SK-N-SH treated with all-trans-retinoic acid at 6 μM for 48 hours (cell line): ENCODE results near the gene SUPT3H.

Experiments used
- ATAC-seq: fragments of 200-7000 bp; cut with Tn5 transposase; 3 replicates; pipeline ENCODE4 v1.9.1; 2020; ENCODE audit warnings: mild to moderate bottlenecking, moderate library complexity
- ARNTL ChIP-seq: fragments of 450-650 bp; formaldehyde crosslinking; IDR thresholded peaks from 2 replicates; pipeline ENCODE4 v1.5.0; 2020; ENCODE audit warnings: low read depth, mild to moderate bottlenecking, moderate library complexity, borderline replicate concordance
- BACH2 ChIP-seq: fragments of 250-450 bp; sonication (Bioruptor Pico); IDR thresholded peaks from 2 replicates; pipeline ENCODE4 v1.9.0; 2021; ENCODE audit warnings: mild to moderate bottlenecking, borderline replicate concordance
- CSDC2 ChIP-seq: fragments of 250-450 bp; sonication (Bioruptor Pico); IDR thresholded peaks from 2 replicates; pipeline ENCODE4 v1.5.0; 2020; ENCODE audit warnings: mild to moderate bottlenecking, moderate library complexity
- ESRRG ChIP-seq: fragments of 250-450 bp; sonication (Bioruptor Pico); IDR thresholded peaks from 2 replicates; pipeline ENCODE4 v1.6.1; 2021; ENCODE audit warnings: mild to moderate bottlenecking
- GLIS3 ChIP-seq: fragments of 250-450 bp; sonication (Bioruptor Pico); IDR thresholded peaks from 2 replicates; pipeline ENCODE4 v1.5.0; 2020; ENCODE audit warnings: mild to moderate bottlenecking, moderate library complexity
- ISL1 ChIP-seq: fragments of 250-450 bp; sonication (Bioruptor Pico); IDR thresholded peaks from 2 replicates; pipeline ENCODE4 v2.1.2; 2022; ENCODE audit warnings: mild to moderate bottlenecking, moderate library complexity
- OSR1 ChIP-seq: fragments of 250-450 bp; sonication (Bioruptor Pico); IDR thresholded peaks from 2 replicates; pipeline ENCODE4 v1.8.0; 2022; ENCODE audit warnings: moderate library complexity, mild to moderate bottlenecking, inconsistent platforms
- PPARA ChIP-seq: fragments of 250-450 bp; sonication (Bioruptor Pico); IDR thresholded peaks from 2 replicates; pipeline ENCODE4 v1.5.0; 2020; ENCODE audit warnings: mild to moderate bottlenecking, borderline replicate concordance
- RARB ChIP-seq: fragments of 250-450 bp; sonication (Bioruptor Pico); IDR thresholded peaks from 2 replicates; pipeline ENCODE4 v1.8.0; 2021; ENCODE audit warnings: mild to moderate bottlenecking, moderate library complexity
- SNAI2 ChIP-seq: fragments of 250-450 bp; sonication (Bioruptor Pico); IDR thresholded peaks from 2 replicates; pipeline ENCODE4 v1.5.0; 2020; ENCODE audit warnings: mild to moderate bottlenecking, moderate library complexity
- TCF4 ChIP-seq: fragments of 250-450 bp; sonication (Bioruptor Pico); IDR thresholded peaks from 2 replicates; pipeline ENCODE4 v1.8.0; 2021; ENCODE audit warnings: mild to moderate bottlenecking, moderate library complexity, borderline replicate concordance
- TOX ChIP-seq: fragments of 250-450 bp; sonication (Bioruptor Pico); IDR thresholded peaks from 2 replicates; pipeline ENCODE4 v1.8.0; 2021; ENCODE audit warnings: mild to moderate bottlenecking, moderate library complexity, borderline replicate concordance
- TSHZ2 ChIP-seq: fragments of 250-450 bp; sonication (Bioruptor Pico); IDR thresholded peaks from 2 replicates; pipeline ENCODE4 v1.5.0; 2020; ENCODE audit warnings: mild to moderate bottlenecking, moderate library complexity
- ZC3H10 ChIP-seq: fragments of 250-450 bp; sonication (Bioruptor Pico); IDR thresholded peaks from 2 replicates; pipeline ENCODE4 v1.5.1; 2021; ENCODE audit warnings: mild to moderate bottlenecking, moderate library complexity
- ZFP3 ChIP-seq: fragments of 250-450 bp; sonication (Bioruptor Pico); IDR thresholded peaks from 2 replicates; pipeline ENCODE4 v1.5.0; 2020; ENCODE audit warnings: mild to moderate bottlenecking, moderate library complexity
- ZNF565 ChIP-seq: fragments of 450-650 bp; formaldehyde crosslinking; conservative IDR thresholded peaks from 2 replicates; pipeline ENCODE4 v1.5.0; 2020; ENCODE audit warnings: low read depth, mild to moderate bottlenecking, moderate library complexity
- ZNF70 ChIP-seq: fragments of 450-650 bp; formaldehyde crosslinking; IDR thresholded peaks from 2 replicates; pipeline ENCODE4 v1.5.0; 2020; ENCODE audit warnings: mild to moderate bottlenecking, moderate library complexity
- ZNF8 ChIP-seq: fragments of 450-650 bp; formaldehyde crosslinking; IDR thresholded peaks from 2 replicates; pipeline ENCODE4 v1.5.0; 2020; ENCODE audit warnings: mild to moderate bottlenecking, moderate library complexity
- TF ChIP-seq, protein P1 (sequence below): fragments of 250-450 bp; sonication (Bioruptor Pico); IDR thresholded peaks from 2 replicates; pipeline ENCODE4 v1.5.1; 2021; ENCODE audit warnings: mild to moderate bottlenecking, moderate library complexity
- TF ChIP-seq, protein P2 (sequence below): fragments of 250-450 bp; sonication (Bioruptor Pico); IDR thresholded peaks from 2 replicates; pipeline ENCODE4 v1.8.0; 2020; ENCODE audit warnings: mild to moderate bottlenecking, moderate library complexity, borderline replicate concordance
- TF ChIP-seq, protein P3 (sequence below): fragments of 250-450 bp; sonication (Bioruptor Pico); IDR thresholded peaks from 2 replicates; pipeline ENCODE4 v1.5.1; 2020; ENCODE audit warnings: low read depth, mild to moderate bottlenecking, moderate library complexity
- TF ChIP-seq, protein P4 (sequence below): fragments of 250-450 bp; sonication (Bioruptor Pico); IDR thresholded peaks from 2 replicates; pipeline ENCODE4 v1.8.0; 2021; ENCODE audit warnings: low read depth, mild to moderate bottlenecking, moderate library complexity, borderline replicate concordance

Gene SUPT3H

DNA sequence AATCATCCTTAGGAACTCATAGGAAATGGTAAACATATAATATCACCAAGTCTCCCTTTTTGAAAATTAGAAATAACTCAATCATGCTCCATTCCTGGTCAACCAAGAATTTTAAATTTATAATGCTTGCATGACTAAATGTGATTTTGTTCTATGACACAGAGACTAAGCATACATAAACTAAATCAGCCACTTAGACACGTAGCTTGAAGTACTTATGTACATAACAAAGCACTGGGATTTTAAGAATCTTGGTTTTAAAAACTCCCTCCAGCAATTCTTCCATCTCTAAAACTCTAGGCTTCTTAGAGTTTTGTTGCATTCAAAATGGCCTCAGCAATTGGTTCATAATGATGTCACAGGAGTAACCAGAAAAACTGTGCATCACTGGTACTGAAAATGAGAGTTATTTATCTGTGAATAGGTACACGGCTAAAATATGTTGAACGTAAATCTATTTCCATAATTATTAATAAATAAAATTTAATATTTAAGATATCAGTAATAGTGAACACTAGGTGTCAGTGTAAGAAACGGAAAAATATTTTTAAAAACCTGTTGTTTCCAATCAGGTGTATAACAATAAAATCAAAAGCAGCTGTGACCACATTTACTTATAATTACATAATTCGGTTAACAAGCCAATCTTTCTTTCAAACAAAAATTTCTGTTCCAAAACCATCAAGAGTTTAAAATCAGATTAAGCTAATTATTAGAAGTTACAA, 291.2 kb downstream of the SUPT3H start (continued):
- TF ChIP-seq ZNF8 (CRISPR knock-in tag): no peak
- TF ChIP-seq CSDC2: no peak
- TF ChIP-seq, protein P1, sequence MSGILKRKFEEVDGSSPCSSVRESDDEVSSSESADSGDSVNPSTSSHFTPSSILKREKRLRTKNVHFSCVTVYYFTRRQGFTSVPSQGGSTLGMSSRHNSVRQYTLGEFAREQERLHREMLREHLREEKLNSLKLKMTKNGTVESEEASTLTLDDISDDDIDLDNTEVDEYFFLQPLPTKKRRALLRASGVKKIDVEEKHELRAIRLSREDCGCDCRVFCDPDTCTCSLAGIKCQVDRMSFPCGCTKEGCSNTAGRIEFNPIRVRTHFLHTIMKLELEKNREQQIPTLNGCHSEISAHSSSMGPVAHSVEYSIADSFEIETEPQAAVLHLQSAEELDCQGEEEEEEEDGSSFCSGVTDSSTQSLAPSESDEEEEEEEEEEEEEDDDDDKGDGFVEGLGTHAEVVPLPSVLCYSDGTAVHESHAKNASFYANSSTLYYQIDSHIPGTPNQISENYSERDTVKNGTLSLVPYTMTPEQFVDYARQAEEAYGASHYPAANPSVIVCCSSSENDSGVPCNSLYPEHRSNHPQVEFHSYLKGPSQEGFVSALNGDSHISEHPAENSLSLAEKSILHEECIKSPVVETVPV: no peak
- no peak for TF ChIP-seq ESRRG (CRISPR knock-in tag)
- TF ChIP-seq ARNTL (CRISPR knock-in tag): no peak
- TF ChIP-seq PPARA (CRISPR knock-in tag): no peak

DNA sequence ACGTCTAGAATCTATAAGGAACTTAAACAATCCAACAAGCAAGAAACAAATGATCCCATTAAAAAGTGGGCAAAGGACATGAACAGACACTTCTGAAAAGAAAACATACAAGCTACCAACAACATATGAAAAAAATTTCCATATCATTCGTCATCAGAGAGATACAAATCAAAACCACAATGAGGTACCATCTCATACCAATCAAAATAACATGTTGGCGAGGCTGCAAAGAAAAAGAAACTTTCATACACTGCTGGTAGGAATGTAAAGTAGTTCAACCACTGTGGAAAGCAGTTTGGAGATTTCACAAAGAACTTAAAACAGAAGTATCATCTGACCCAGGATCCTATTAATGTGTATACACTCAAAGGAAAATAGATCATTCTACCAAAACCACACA, 293.5 kb downstream of the SUPT3H start:
- no peak; the same call in 2 of the 3 replicates for ATAC-seq

GRCh38 chr6:45082091-45082490, 295.6 kb downstream of the SUPT3H start:
- TF ChIP-seq, protein P2, sequence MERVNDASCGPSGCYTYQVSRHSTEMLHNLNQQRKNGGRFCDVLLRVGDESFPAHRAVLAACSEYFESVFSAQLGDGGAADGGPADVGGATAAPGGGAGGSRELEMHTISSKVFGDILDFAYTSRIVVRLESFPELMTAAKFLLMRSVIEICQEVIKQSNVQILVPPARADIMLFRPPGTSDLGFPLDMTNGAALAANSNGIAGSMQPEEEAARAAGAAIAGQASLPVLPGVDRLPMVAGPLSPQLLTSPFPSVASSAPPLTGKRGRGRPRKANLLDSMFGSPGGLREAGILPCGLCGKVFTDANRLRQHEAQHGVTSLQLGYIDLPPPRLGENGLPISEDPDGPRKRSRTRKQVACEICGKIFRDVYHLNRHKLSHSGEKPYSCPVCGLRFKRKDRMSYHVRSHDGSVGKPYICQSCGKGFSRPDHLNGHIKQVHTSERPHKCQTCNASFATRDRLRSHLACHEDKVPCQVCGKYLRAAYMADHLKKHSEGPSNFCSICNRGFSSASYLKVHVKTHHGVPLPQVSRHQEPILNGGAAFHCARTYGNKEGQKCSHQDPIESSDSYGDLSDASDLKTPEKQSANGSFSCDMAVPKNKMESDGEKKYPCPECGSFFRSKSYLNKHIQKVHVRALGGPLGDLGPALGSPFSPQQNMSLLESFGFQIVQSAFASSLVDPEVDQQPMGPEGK: no peak
- no peak for TF ChIP-seq ZC3H10 (CRISPR knock-in tag)
- no peak for TF ChIP-seq PPARA (CRISPR knock-in tag)
- TF ChIP-seq ZFP3 (CRISPR knock-in tag): no peak
- no peak for TF ChIP-seq ZNF565 (CRISPR knock-in tag)
- no peak for TF ChIP-seq SNAI2 (CRISPR knock-in tag)
- TF ChIP-seq ZNF8 (CRISPR knock-in tag): no peak
- TF ChIP-seq, protein P3, sequence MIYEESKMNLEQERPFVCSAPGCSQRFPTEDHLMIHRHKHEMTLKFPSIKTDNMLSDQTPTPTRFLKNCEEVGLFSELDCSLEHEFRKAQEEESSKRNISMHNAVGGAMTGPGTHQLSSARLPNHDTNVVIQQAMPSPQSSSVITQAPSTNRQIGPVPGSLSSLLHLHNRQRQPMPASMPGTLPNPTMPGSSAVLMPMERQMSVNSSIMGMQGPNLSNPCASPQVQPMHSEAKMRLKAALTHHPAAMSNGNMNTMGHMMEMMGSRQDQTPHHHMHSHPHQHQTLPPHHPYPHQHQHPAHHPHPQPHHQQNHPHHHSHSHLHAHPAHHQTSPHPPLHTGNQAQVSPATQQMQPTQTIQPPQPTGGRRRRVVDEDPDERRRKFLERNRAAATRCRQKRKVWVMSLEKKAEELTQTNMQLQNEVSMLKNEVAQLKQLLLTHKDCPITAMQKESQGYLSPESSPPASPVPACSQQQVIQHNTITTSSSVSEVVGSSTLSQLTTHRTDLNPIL (CRISPR knock-in tag): no peak
- TF ChIP-seq BACH2 (CRISPR knock-in tag): no peak
- no peak for TF ChIP-seq TSHZ2 (CRISPR knock-in tag)
- TF ChIP-seq, protein P4, sequence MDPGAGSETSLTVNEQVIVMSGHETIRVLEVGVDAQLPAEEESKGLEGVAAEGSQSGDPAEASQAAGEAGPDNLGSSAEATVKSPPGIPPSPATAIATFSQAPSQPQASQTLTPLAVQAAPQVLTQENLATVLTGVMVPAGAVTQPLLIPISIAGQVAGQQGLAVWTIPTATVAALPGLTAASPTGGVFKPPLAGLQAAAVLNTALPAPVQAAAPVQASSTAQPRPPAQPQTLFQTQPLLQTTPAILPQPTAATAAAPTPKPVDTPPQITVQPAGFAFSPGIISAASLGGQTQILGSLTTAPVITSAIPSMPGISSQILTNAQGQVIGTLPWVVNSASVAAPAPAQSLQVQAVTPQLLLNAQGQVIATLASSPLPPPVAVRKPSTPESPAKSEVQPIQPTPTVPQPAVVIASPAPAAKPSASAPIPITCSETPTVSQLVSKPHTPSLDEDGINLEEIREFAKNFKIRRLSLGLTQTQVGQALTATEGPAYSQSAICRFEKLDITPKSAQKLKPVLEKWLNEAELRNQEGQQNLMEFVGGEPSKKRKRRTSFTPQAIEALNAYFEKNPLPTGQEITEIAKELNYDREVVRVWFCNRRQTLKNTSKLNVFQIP (CRISPR knock-in tag): no peak
- no peak for ATAC-seq

More for the DNA sequence above, 293.5 kb downstream of the SUPT3H start:
- TF ChIP-seq ZNF565 (CRISPR knock-in tag) (no peak), TCF4 (CRISPR knock-in tag) (no peak), ZNF8 (CRISPR knock-in tag) (no peak), ZNF70 (no peak), OSR1 (CRISPR knock-in tag) (no peak), ARNTL (CRISPR knock-in tag) (no peak), TOX (CRISPR knock-in tag) (no peak), ISL1 (CRISPR knock-in tag) (no peak), RARB (no peak), ESRRG (CRISPR knock-in tag) (no peak), GLIS3 (CRISPR knock-in tag) (no peak), ZFP3 (CRISPR knock-in tag) (no peak), TSHZ2 (CRISPR knock-in tag) (no peak)
- TF ChIP-seq, protein P3 (CRISPR knock-in tag): no peak
